ENCODE results near the gene TATDN3.

- TF ChIP-seq ATF2 (CRISPR knock-in tag; IDR thresholded peaks at IDR 0.05) (no peak), SRSF3 (IDR thresholded peaks at IDR 0.05; ENCODE audit: insufficient read depth, low read length) (no peak), ESRRA (IDR thresholded peaks at IDR 0.05; ENCODE audit: borderline replicate concordance, low read depth) (no peak), BHLHE40 (IDR thresholded peaks at IDR 0.05; ENCODE audit: low read length) (no peak), SIRT6 (IDR thresholded peaks at IDR 0.05; ENCODE audit: low read depth, low read length) (no peak), CTCF (IDR thresholded peaks at IDR 0.05 in 2 of 3, conservative IDR thresholded peaks at IDR 0.05 in 1 of 3; ENCODE audit: insufficient read depth in 2 of 3, low read depth in 1 of 3, low read length in 3 of 3) (0 out of 6 replicates have a peak, but pooled peaks of 1 of the 3 experiments have one; percentile 3)
Measured at GRCh38 chr1:212791261-212791675, 426 bp upstream of the TATDN3 start.
